NT2/D1 (cell line): Measurements from ENCODE around the gene BACE2.

Experiments
- DNase-seq: peaks from one replicate; pipeline ENCODE4 v3.0.0-alpha.2; 2011; ENCODE audit warnings: low read depth, low spot score
- H3K27me3 ChIP-seq: 2 replicates; pipeline ENCODE4 v1.6.0; 2011; ENCODE audit warnings: mild to moderate bottlenecking; ENCODE audit not compliant: insufficient read length, insufficient read depth
- H3K36me3 ChIP-seq: 2 replicates; pipeline ENCODE4 v1.6.1; 2011; ENCODE audit warnings: mild to moderate bottlenecking, low read length, mixed read lengths; ENCODE audit not compliant: insufficient read depth, insufficient read length
- H3K4me1 ChIP-seq: 2 replicates; pipeline ENCODE4 v1.5.1; 2011; ENCODE audit not compliant: insufficient read depth, insufficient read length
- H3K4me3 ChIP-seq: 2 replicates; pipeline ENCODE4 v1.5.1; 2011; ENCODE audit warnings: low read depth; ENCODE audit not compliant: insufficient read length
- H3K9ac ChIP-seq: 2 replicates; pipeline ENCODE4 v1.6.0; 2011; ENCODE audit warnings: low read depth; ENCODE audit not compliant: insufficient read length
- H3K9me3 ChIP-seq: 2 replicates; pipeline ENCODE4 v1.5.1; 2011; ENCODE audit warnings: mild to moderate bottlenecking, low read length; ENCODE audit not compliant: insufficient read depth
- SUZ12 ChIP-seq: IDR thresholded peaks from 2 replicates; pipeline ENCODE4 v1.6.1; 2011; ENCODE audit not compliant: insufficient read length, insufficient read depth; ENCODE audit errors: extremely low read depth
- YY1 ChIP-seq: IDR thresholded peaks from 2 replicates; pipeline ENCODE4 v1.6.1; 2011; ENCODE audit not compliant: insufficient read length, insufficient read depth
- ZNF274 ChIP-seq: IDR thresholded peaks from 2 replicates; pipeline ENCODE4 v1.6.1; 2011; ENCODE audit warnings: mild to moderate bottlenecking, low read depth, low read length

The BACE2 gene

DNA sequence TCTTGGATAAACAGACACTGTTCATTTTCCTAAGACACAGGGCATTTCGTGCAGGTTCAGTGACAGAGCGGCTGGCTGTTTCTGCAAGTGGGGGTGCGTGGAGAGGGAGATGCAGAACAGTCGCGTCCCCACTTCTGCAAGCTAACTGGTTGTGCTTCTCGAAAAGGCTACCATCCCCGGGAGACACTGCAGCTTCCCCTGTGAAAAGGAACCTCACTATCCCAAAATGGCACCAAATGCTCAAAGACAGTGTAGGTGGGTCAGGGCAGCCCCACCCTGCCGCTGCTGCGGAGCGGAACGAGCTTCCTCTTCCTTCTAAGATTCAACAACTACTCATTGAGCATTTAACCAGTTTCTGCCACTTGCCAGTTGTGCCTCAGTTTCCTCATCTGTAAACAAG is 19.2 kb upstream of the BACE2 start:
- no peak for DNase-seq
- peaks cover 43% of the 10 kb centered on the region for H3K27me3 ChIP-seq
- H3K36me3 ChIP-seq = no peaks in the 10 kb centered on the region
- H3K9me3 ChIP-seq = no peaks in the 10 kb centered on the region
- no peak overlapping the region for H3K4me3 ChIP-seq
- H3K9ac ChIP-seq = no peak overlapping the region
- TF ChIP-seq ZNF274 = no peak
- TF ChIP-seq SUZ12 = no peak
- TF ChIP-seq YY1 = no peak
- peaks cover 10% of the 10 kb centered on the region for H3K4me1 ChIP-seq

- H3K4me1 ChIP-seq = peaks cover 10% of the 10 kb centered on the region
- peaks cover 46% of the 10 kb centered on the region for H3K27me3 ChIP-seq
- TF ChIP-seq YY1 = no peak
- TF ChIP-seq ZNF274 = no peak
- TF ChIP-seq SUZ12 = no peak
- H3K4me3 ChIP-seq = no peak overlapping the region
- H3K9ac ChIP-seq = no peak overlapping the region
- H3K36me3 ChIP-seq = no peaks in the 10 kb centered on the region
- no peak for DNase-seq
- no peaks in the 10 kb centered on the region for H3K9me3 ChIP-seq
Observed at GRCh38 chr21:41149199-41149598, 18.8 kb upstream of the BACE2 start.

- DNase-seq = no peak
Observed at GRCh38 chr21:41152147-41152546, 15.8 kb upstream of the BACE2 start.

GRCh38 chr21:41153443-41153842 is 14.5 kb upstream of the BACE2 start:
- Histone ChIP-seq H3K9ac (no peak overlapping the region), H3K36me3 (no peaks in the 10 kb centered on the region), H3K4me3 (no peak overlapping the region), H3K9me3 (peaks cover 9% of the 10 kb centered on the region), H3K4me1 (no peaks in the 10 kb centered on the region), H3K27me3 (peaks cover 35% of the 10 kb centered on the region)
- no peak for DNase-seq
- no peak for TF ChIP-seq YY1
- TF ChIP-seq ZNF274 = no peak
- no peak for TF ChIP-seq SUZ12

More at GRCh38 chr21:41152147-41152546, 15.8 kb upstream of the BACE2 start:
- Histone ChIP-seq H3K9ac (no peak overlapping the region), H3K36me3 (no peaks in the 10 kb centered on the region), H3K4me3 (no peak overlapping the region), H3K4me1 (peaks cover 5% of the 10 kb centered on the region), H3K9me3 (no peaks in the 10 kb centered on the region; the same call in 1 of the 2 replicates), H3K27me3 (peaks cover 38% of the 10 kb centered on the region)
- TF ChIP-seq YY1 = no peak
- TF ChIP-seq SUZ12 = no peak
- TF ChIP-seq ZNF274 = no peak

GRCh38 chr21:41156142-41156541 is 11.8 kb upstream of the BACE2 start:
- TF ChIP-seq SUZ12 = no peak
- TF ChIP-seq YY1 = no peak
- no peak for TF ChIP-seq ZNF274
- Histone ChIP-seq H3K4me1 (no peaks in the 10 kb centered on the region), H3K4me3 (no peak overlapping the region), H3K36me3 (no peaks in the 10 kb centered on the region), H3K9ac (no peak overlapping the region), H3K27me3 (peaks cover 11% of the 10 kb centered on the region), H3K9me3 (peaks cover 17% of the 10 kb centered on the region)
- no peak for DNase-seq

DNA sequence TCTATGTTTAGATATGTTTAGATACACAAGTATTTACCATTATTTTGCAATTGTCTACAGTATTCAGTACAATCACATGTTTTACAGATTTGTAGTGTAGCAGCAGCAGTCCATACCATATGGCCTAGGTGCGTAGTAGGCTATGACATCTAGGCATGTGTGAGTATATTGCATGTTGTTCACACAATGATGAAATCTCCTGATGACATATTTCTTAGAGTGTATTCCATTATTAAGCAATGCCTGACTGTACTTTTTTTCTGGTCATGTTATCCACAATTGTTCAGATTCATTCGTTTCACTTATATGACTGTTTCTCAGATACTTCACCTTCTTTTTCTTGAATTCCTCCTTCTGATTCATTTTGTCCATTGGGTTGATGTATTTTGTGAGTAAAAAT is 9.9 kb upstream of the BACE2 start:
- Histone ChIP-seq H3K9ac (no peak overlapping the region), H3K36me3 (no peaks in the 10 kb centered on the region), H3K4me3 (no peak overlapping the region), H3K9me3 (peaks cover 17% of the 10 kb centered on the region), H3K4me1 (no peaks in the 10 kb centered on the region), H3K27me3 (peaks cover 14% of the 10 kb centered on the region)
- DNase-seq = no peak
- no peak for TF ChIP-seq ZNF274
- no peak for TF ChIP-seq YY1
- TF ChIP-seq SUZ12 = no peak

DNA sequence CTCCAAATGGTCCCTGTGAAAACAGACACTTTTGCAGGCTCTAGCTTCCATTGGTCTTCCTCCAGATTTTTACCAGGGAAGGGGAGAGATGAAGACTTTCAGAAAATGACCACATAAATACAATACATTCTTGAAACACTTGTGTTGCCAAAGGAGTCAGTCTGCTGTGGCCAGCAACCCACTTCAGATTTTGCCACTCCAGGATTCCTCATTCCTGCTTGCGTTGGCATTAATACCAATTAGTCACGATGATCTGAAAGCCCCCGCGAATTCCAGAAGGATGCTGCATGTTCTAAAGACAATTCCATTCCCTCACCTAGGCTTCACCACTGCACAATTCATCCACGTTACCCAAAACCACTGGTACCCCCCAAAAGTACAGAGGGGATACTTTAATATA is 7.9 kb upstream of the BACE2 start:
- no peak for DNase-seq
- no peak for TF ChIP-seq YY1
- no peak for TF ChIP-seq SUZ12
- no peak for TF ChIP-seq ZNF274
- Histone ChIP-seq H3K9ac (no peak overlapping the region), H3K36me3 (no peaks in the 10 kb centered on the region), H3K27me3 (peaks cover 9% of the 10 kb centered on the region), H3K9me3 (peaks cover 17% of the 10 kb centered on the region), H3K4me1 (no peaks in the 10 kb centered on the region), H3K4me3 (no peak overlapping the region)

- DNase-seq = no peak
- Histone ChIP-seq H3K4me3 (no peak overlapping the region), H3K9me3 (peaks cover 17% of the 10 kb centered on the region), H3K36me3 (no peaks in the 10 kb centered on the region), H3K4me1 (no peaks in the 10 kb centered on the region), H3K9ac (no peak overlapping the region), H3K27me3 (peaks cover 23% of the 10 kb centered on the region)
- TF ChIP-seq ZNF274 = no peak
- no peak for TF ChIP-seq SUZ12
- no peak for TF ChIP-seq YY1
Observed at GRCh38 chr21:41161428-41161827, 6.5 kb upstream of the BACE2 start.
